HG03103 (cell line): Measurements from ENCODE around the gene DOC2A.
"Not testable (repeated sequence)": the region's sequence is repeated elsewhere in the genome, so short reads cannot be mapped to it uniquely, and the experiment has no call there.

Experiments
- ATAC-seq: cut with Tn5 transposase; IDR thresholded peaks from one replicate; pipeline ENCODE4 v1.9.1; 2021; ENCODE audit warnings: low read depth; ENCODE audit not compliant: unreplicated experiment

The DOC2A gene

GRCh38 chr16:29974291-29975133, 36.3 kb downstream of the DOC2A start:
- no peak for ATAC-seq

- peak; percentile 87 for ATAC-seq
Observed at GRCh38 chr16:29973384-29974246, 37.2 kb downstream of the DOC2A start, which contains the start of gene TAOK2. Gene TAOK2, plus strand, starts transcription at chr16:29973868. Its CDS starts 3,905 bp downstream, at chr16:29977773.

GRCh38 chr16:29972992-29973383, 37.8 kb downstream of the DOC2A start:
- no peak for ATAC-seq

GRCh38 chr16:29972500-29972899, 38.3 kb downstream of the DOC2A start:
- ATAC-seq: no peak

GRCh38 chr16:29971304-29971703, 39.5 kb downstream of the DOC2A start:
- ATAC-seq: no peak

GRCh38 chr16:29968205-29968604, 42.6 kb downstream of the DOC2A start:
- ATAC-seq: no peak

GRCh38 chr16:29963021-29963743, 47.6 kb downstream of the DOC2A start:
- ATAC-seq: no peak

- no peak for ATAC-seq
Observed at GRCh38 chr16:29962344-29962994, 48.4 kb downstream of the DOC2A start.

GRCh38 chr16:29961479-29962343, 49.1 kb downstream of the DOC2A start, which contains the start of gene TMEM219:
Gene TMEM219, plus strand, starts transcription at chr16:29962079. Its CDS starts 1,065 bp downstream, at chr16:29963144.
- peak; percentile 61 for ATAC-seq

GRCh38 chr16:29961127-29961478, 49.7 kb downstream of the DOC2A start:
- ATAC-seq: no peak

GRCh38 chr16:29959821-29960220, 51.0 kb downstream of the DOC2A start:
- ATAC-seq: not testable (repeated sequence)

GRCh38 chr16:29959293-29959692, 51.5 kb downstream of the DOC2A start:
- no peak for ATAC-seq

GRCh38 chr16:29958756-29959155, 52.1 kb downstream of the DOC2A start:
- ATAC-seq: no peak
